BE2C (cell line): ENCODE data around the gene ATP8B1.

ENCODE experiments used
- DNase-seq: peaks from one replicate; pipeline ENCODE4 v3.0.0-alpha.2; 2020
- H3K27me3 ChIP-seq: fragments of 250-450 bp; sonication (Bioruptor Pico); 2 replicates; pipeline ENCODE4 v1.5.1; 2020; ENCODE audit warnings: mild to moderate bottlenecking
- H3K36me3 ChIP-seq: fragments of 250-450 bp; sonication (Bioruptor Pico); 2 replicates; pipeline ENCODE4 v1.5.1; 2020; ENCODE audit warnings: mild to moderate bottlenecking
- H3K4me1 ChIP-seq: fragments of 250-450 bp; sonication (Bioruptor Pico); 2 replicates; pipeline ENCODE4 v1.5.1; 2020
- H3K4me3 ChIP-seq: 2 replicates; pipeline ENCODE4 v1.5.1; 2011; ENCODE audit warnings: low read depth, low read length
- H3K9me3 ChIP-seq: fragments of 250-450 bp; sonication (Bioruptor Pico); 2 replicates; pipeline ENCODE4 v1.5.1; 2020
- CTCF ChIP-seq: IDR thresholded peaks from 2 replicates; pipeline ENCODE4 v1.5.1; 2012; ENCODE audit warnings: mild to moderate bottlenecking, low read depth, low read length

ATP8B1 gene

GRCh38 chr18:57843386-57843785, 40.3 kb upstream of the ATP8B1 start:
- Histone ChIP-seq H3K4me1 (no peaks in the 10 kb centered on the region), H3K36me3 (no peaks in the 10 kb centered on the region), H3K27me3 (no peaks in the 10 kb centered on the region), H3K9me3 (no peaks in the 10 kb centered on the region), H3K4me3 (no peak overlapping the region)
- no peak for TF ChIP-seq CTCF
- DNase-seq, result no peak

DNA sequence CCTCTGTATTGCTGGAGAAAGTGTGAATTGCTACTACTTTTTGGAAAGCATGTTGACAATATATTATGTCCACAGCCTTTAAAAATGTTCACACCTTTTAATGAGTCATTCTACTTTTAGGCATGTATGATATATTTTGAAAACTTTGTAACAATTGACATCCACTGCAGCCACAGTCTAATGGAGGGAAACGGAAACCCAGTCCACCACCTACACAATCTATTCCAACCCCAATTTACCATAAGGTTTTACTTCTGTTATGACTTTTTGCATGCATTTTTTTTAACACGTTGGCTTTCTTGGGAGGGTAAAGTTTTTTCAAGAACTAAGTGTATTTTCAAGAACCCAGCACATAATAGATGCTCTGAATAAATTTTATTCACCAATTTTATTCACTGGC, 38.5 kb upstream of the ATP8B1 start:
- H3K36me3 ChIP-seq, result no peaks in the 10 kb centered on the region
- H3K27me3 ChIP-seq, result no peaks in the 10 kb centered on the region
- no peak for DNase-seq
- no peak overlapping the region for H3K4me3 ChIP-seq
- no peaks in the 10 kb centered on the region for H3K4me1 ChIP-seq
- TF ChIP-seq CTCF, result no peak
- no peaks in the 10 kb centered on the region for H3K9me3 ChIP-seq

GRCh38 chr18:57839942-57840381, 36.8 kb upstream of the ATP8B1 start:
- Histone ChIP-seq H3K27me3 (no peaks in the 10 kb centered on the region), H3K4me3 (no peak overlapping the region), H3K36me3 (no peaks in the 10 kb centered on the region), H3K9me3 (no peaks in the 10 kb centered on the region), H3K4me1 (no peaks in the 10 kb centered on the region)
- no peak for TF ChIP-seq CTCF
- no peak for DNase-seq

GRCh38 chr18:57837917-57838548, 34.9 kb upstream of the ATP8B1 start:
- no peaks in the 10 kb centered on the region for H3K27me3 ChIP-seq
- DNase-seq, result no peak
- no peaks in the 10 kb centered on the region for H3K36me3 ChIP-seq
- H3K4me3 ChIP-seq, result no peak overlapping the region
- H3K4me1 ChIP-seq, result no peaks in the 10 kb centered on the region
- TF ChIP-seq CTCF, result no peak
- H3K9me3 ChIP-seq, result no peaks in the 10 kb centered on the region

GRCh38 chr18:57836557-57836956, 33.4 kb upstream of the ATP8B1 start:
- no peaks in the 10 kb centered on the region for H3K36me3 ChIP-seq
- no peak for TF ChIP-seq CTCF
- DNase-seq, result no peak
- H3K9me3 ChIP-seq, result no peaks in the 10 kb centered on the region
- H3K27me3 ChIP-seq, result no peaks in the 10 kb centered on the region
- H3K4me3 ChIP-seq, result no peak overlapping the region
- no peaks in the 10 kb centered on the region for H3K4me1 ChIP-seq

DNA sequence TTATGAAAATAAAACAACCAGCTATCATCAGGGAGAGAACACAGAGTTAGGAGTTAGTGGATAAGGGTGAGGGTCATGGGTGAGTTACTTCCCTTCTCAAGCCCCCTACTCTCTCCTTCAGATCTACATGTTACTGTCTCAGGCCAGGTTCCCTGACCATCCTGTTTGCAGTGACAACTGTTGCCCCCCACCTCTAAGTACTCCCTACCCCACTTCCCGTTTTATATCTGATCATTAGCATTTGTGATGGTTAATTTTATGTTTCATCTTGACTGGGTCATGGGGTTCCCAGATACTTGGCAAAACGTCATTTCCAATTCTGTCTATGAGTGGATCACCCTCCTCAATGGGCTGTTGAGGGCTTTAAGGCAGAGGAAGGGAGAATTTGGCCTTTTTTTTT, 32.8 kb upstream of the ATP8B1 start:
- Histone ChIP-seq H3K4me1 (no peaks in the 10 kb centered on the region), H3K9me3 (no peaks in the 10 kb centered on the region), H3K27me3 (no peaks in the 10 kb centered on the region), H3K36me3 (no peaks in the 10 kb centered on the region), H3K4me3 (no peak overlapping the region)
- no peak for DNase-seq
- TF ChIP-seq CTCF, result no peak
